GM12872 (cell line): ENCODE measurements around the gene RNASE11.

ENCODE experiments used
- TF ChIP-seq, protein P1 (sequence below): IDR thresholded peaks from 3 replicates; pipeline ENCODE4 v1.5.1; 2011; ENCODE audit warnings: low read depth, mild to moderate bottlenecking, low read length, moderate library complexity; ENCODE audit not compliant: insufficient read depth

The RNASE11 gene

DNA sequence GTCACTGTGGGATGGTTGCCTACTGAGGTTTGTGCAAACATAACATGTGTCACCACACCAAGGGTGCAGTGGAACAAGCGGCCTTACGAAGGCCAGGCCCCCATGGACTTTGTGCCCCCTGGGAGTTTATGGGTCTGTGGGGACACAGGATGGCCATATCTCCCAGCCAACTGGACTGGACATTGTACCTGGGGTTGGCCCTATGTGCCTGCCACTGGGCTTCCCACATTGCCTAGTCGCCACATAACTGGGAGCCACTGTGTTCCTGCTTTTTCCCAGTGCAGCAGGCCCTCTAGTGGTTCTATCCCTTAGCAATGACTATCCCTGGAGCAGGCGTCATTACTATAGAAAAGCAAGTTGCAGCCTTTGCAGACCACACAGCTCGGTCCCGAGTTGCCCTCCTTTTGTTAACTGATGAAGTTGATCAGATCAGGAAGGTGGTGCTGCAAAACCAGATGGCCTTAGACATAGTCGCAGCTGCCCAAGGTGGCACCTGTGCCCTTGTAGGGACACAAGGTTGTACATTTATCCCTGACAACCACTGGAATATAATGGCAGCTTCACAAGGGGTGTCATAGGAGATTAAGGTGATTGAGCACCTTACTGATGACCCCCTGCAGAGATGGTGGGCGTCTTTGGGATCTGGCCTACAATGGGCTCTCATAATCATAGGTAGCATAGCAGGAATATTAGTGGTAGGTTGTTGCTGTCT is 18.5 kb upstream of the RNASE11 start:
- TF ChIP-seq, protein P1, sequence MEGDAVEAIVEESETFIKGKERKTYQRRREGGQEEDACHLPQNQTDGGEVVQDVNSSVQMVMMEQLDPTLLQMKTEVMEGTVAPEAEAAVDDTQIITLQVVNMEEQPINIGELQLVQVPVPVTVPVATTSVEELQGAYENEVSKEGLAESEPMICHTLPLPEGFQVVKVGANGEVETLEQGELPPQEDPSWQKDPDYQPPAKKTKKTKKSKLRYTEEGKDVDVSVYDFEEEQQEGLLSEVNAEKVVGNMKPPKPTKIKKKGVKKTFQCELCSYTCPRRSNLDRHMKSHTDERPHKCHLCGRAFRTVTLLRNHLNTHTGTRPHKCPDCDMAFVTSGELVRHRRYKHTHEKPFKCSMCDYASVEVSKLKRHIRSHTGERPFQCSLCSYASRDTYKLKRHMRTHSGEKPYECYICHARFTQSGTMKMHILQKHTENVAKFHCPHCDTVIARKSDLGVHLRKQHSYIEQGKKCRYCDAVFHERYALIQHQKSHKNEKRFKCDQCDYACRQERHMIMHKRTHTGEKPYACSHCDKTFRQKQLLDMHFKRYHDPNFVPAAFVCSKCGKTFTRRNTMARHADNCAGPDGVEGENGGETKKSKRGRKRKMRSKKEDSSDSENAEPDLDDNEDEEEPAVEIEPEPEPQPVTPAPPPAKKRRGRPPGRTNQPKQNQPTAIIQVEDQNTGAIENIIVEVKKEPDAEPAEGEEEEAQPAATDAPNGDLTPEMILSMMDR: peak; percentile 63

DNA sequence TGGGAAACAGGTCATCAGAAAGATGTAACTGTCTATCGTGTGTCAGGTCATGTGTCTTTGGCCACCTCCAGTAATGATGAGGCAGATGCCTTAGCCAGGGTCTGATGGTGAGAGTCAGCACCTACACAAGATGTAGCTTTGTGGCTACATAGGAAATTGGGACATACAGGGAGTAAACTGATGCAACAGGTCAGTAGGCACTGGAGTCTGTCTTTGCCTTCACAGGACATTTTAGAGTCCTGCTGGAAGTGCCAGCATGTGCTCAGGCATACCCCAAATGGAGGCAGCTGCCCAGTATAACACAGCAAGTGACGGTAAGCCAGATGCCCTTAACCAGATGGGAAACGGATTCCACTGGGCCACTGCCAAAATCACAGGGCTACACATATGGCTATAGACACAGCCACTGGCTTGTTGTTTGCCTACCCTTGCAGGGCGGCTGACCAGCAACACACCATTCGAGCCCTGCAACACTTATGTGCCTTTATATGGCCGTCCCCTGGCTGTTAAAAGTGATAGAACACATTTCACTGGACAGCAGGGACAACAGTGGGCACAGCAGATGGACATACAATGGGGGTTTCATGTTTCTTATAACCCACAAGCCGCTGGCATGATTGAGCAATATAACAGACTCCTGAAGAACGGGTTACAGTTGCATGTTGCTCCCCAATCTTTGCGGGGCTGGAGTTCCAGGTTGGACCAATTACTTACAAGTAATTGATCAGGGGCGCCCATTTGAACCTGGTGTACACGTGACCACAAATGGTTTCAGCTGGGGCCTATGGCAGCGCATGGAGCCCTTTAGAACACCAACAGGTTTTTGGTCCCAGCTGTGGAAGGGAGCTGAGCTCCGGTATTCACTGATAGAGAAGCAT is 16.3 kb upstream of the RNASE11 start:
- TF ChIP-seq, protein P1: no peak

DNA sequence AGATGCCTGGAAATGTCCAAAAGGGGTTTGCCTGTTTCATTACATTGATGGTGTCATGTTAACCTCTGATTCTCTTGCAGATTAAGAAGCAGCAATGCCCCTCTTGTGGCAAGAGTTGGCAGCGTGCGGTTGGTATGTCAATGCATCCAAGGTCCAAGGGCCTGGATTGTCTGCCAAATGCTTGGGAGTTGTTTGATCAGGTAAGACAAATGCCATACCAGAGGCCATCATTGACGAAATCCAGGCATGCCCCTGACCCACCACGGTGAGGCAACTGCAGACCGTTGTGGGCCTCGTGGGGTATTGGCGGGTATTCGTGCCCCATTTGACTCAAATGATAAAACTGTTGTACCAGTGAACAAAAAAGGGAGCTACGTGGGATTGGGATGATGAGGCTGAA is 14.8 kb upstream of the RNASE11 start:
- TF ChIP-seq, protein P1: no peak

DNA sequence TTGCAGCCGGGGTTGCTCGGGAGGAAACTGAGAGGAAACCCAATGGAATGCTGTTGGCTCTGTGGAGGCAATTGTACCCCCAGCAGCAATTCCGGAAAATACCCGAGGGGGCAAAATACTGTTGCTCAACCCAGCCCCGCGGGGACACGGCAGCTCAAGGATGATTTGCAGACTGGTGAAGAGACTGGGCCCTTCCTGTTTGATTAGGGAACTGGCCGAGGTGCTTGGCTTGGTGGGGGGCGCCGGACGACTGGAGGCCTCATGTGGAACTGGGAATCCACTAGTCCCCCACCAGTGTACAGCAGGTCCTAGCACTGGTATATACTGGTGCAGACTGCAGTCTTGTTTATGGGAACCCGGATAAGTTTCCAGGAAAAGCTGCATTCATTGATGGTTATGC is 13.7 kb upstream of the RNASE11 start:
- TF ChIP-seq, protein P1: no peak

DNA sequence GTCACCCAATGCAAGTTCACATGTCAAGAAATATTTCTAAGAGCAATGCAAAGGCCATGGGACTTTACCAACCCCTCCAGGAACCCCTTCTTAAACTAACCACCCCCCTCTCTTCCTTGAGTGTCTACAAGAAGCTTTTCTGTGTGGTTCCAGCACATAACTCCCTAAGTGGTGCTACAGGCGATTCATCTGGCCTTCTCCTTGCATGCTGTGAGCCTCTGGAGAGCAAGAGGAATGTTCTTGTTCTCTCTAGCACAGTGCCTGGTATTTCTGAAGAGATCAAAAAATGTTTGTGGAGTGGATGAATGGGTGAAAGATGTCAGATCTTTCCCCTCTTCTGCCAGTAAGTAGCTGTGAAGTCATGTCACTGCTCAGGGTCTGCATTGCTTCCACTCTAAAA is 9.3 kb upstream of the RNASE11 start:
- TF ChIP-seq, protein P1: no peak

DNA sequence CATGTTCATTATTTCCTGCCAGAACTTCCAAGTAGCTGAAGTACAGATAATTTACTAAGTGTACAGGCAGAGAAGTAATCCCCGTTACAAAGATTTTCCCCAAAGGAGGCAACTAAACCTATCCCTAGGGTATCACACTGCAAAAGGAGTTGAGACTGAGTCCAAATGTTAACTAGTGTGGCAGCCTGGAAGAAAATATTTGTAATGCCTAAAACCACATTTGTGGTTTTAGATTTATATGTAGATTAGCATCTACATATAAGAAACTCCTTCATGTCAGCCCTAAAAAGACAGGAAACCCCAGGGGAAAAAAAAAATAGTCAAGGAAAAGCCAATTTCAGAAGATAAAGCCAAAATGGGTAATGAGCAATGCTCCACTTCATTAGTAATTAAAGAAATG is 4.8 kb upstream of the RNASE11 start:
- TF ChIP-seq, protein P1: no peak

DNA sequence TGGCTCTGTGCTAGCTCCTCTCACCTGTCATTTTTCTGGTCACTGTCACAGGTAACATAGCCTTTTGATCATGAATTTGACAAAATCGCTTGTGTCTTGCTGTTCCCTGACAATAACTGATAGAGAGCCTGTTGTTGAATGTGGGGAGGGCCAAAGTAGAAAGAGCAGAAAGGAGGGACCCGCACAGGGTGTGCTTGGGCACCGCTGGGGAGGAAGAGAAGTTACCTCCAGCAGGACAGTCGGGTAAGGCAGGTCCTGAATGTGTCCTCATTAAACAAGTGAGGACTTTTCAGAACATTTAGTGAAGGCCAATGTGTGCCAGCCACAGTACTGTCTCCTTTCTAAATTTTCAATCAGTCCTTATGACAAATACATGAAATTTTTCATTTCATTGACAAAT is 3.4 kb upstream of the RNASE11 start, which contains the start of gene RNASE12:
Gene RNASE12, minus strand, starts transcription at position 142 of the 400 bp plus-strand sequence. CDS start 653 bp downstream, outside the sequence.
- TF ChIP-seq, protein P1: no peak
